ENCODE measurements around the gene UGT1A6. TPM values are rescaled to one million over a fixed set of nuclear protein-coding genes. Genes with fewer than 3 reads are reported as not detected.
"Not testable (repeated sequence)": the region's sequence is repeated elsewhere in the genome, so short reads cannot be mapped to it uniquely, and the experiment has no call there.

UGT1A6 gene
- total RNA-seq, 3 donors from 2014 or later: not detected

GRCh38 chr2:233751212-233752009 lies 58.7 kb downstream of the UGT1A6 start:
- H3K4me3 ChIP-seq; H3K27ac ChIP-seq; H3K36me3 ChIP-seq; intact Hi-C loops (cut with DNase I; ENCODE audit: low total_unique reads); DNase-seq (ENCODE audit: low spot score in 2 of 2); H3K27me3 ChIP-seq; H3K4me1 ChIP-seq: not testable (repeated sequence)
- H3K9me3 ChIP-seq: peaks cover 9 to 17% of the 10 kb centered on the region in 2 donors

- TF ChIP-seq CTCF (IDR thresholded peaks at IDR 0.05) (no peak), POLR2A (IDR thresholded peaks at IDR 0.05) (no peak), POLR2AphosphoS5 (IDR thresholded peaks at IDR 0.05) (no peak)
- Histone ChIP-seq H3K4me1 (no peaks in the 10 kb centered on the region), H3K27me3 (no peaks in the 10 kb centered on the region), H3K9me3 (peaks cover 9 to 16% of the 10 kb centered on the region in 2 donors), H3K4me3 (no peak overlapping the region), H3K36me3 (no peaks in the 10 kb centered on the region), H3K27ac (no peak overlapping the region)
- no peak for DNase-seq (ENCODE audit: low spot score in 2 of 2)
- intact Hi-C loops (cut with DNase I; ENCODE audit: low total_unique reads): no loop called here
Observed at GRCh38 chr2:233754872-233755611, 62.4 kb downstream of the UGT1A6 start.

- Histone ChIP-seq H3K4me1 (no peaks in the 10 kb centered on the region), H3K27me3 (no peaks in the 10 kb centered on the region), H3K27ac (no peak overlapping the region), H3K4me3 (no peak overlapping the region), H3K36me3 (no peaks in the 10 kb centered on the region), H3K9me3 (peaks cover 0 to under 1% of the 10 kb centered on the region in 2 donors)
- intact Hi-C loops (cut with DNase I; ENCODE audit: low total_unique reads): no loop called here
- TF ChIP-seq POLR2AphosphoS5 (IDR thresholded peaks at IDR 0.05) (no peak), CTCF (IDR thresholded peaks at IDR 0.05) (no peak), POLR2A (IDR thresholded peaks at IDR 0.05) (no peak)
- no peak for DNase-seq (ENCODE audit: low spot score in 2 of 2)
Observed at GRCh38 chr2:233756429-233757081, 63.9 kb downstream of the UGT1A6 start.

- no peak for DNase-seq (ENCODE audit: low spot score in 2 of 2)
- Histone ChIP-seq H3K9me3 (no peaks in the 10 kb centered on the region), H3K27ac (no peak overlapping the region), H3K4me3 (no peak overlapping the region), H3K36me3 (no peaks in the 10 kb centered on the region), H3K4me1 (no peaks in the 10 kb centered on the region), H3K27me3 (no peaks in the 10 kb centered on the region)
- intact Hi-C loops (cut with DNase I; ENCODE audit: low total_unique reads): no loop called here
- TF ChIP-seq POLR2AphosphoS5 (IDR thresholded peaks at IDR 0.05) (no peak), POLR2A (IDR thresholded peaks at IDR 0.05) (no peak), CTCF (IDR thresholded peaks at IDR 0.05) (no peak)
Observed at GRCh38 chr2:233758141-233758540, 65.5 kb downstream of the UGT1A6 start.

- Histone ChIP-seq H3K27ac (no peak overlapping the region), H3K4me3 (no peak overlapping the region), H3K27me3 (no peaks in the 10 kb centered on the region), H3K36me3 (no peaks in the 10 kb centered on the region), H3K9me3 (no peaks in the 10 kb centered on the region), H3K4me1 (no peaks in the 10 kb centered on the region)
- no peak for DNase-seq (ENCODE audit: low spot score in 2 of 2)
- intact Hi-C loops (cut with DNase I; ENCODE audit: low total_unique reads): no loop called here
- TF ChIP-seq POLR2A (IDR thresholded peaks at IDR 0.05): no peak
- TF ChIP-seq CTCF (IDR thresholded peaks at IDR 0.05): no peak
- TF ChIP-seq POLR2AphosphoS5 (IDR thresholded peaks at IDR 0.05): no peak
Observed at GRCh38 chr2:233758849-233759248, 66.2 kb downstream of the UGT1A6 start.

Data from breast epithelium (tissue), 4 donors.